ENCODE measurements around the gene THSD8. TPM values are rescaled to one million over a fixed set of nuclear protein-coding genes. Genes with fewer than 3 reads are reported as not detected.
A peak's percentile ranks its signal among the peaks of the same experiment; 100 is the strongest.

Gene THSD8
- total RNA-seq, 4 donors from 2014 or later: 4.8 TPM; not detected in 3

DNA sequence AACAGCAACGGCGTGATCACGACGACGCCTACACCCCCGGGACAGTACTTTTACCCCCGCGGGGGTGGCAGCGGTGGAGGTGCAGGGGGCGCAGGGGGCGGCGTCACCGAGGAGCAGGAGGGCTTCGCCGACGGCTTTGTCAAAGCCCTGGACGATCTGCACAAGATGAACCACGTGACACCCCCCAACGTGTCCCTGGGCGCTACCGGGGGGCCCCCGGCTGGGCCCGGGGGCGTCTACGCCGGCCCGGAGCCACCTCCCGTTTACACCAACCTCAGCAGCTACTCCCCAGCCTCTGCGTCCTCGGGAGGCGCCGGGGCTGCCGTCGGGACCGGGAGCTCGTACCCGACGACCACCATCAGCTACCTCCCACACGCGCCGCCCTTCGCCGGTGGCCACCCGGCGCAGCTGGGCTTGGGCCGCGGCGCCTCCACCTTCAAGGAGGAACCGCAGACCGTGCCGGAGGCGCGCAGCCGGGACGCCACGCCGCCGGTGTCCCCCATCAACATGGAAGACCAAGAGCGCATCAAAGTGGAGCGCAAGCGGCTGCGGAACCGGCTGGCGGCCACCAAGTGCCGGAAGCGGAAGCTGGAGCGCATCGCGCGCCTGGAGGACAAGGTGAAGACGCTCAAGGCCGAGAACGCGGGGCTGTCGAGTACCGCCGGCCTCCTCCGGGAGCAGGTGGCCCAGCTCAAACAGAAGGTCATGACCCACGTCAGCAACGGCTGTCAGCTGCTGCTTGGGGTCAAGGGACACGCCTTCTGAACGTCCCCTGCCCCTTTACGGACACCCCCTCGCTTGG lies 9.6 kb upstream of the THSD8 start:
- peaks cover 0 to 58% (median 36%) of the 10 kb centered on the region in 4 donors for H3K4me1 ChIP-seq
- no peak for DNase-seq (ENCODE audit: low spot score in 2 of 2)
- H3K9me3 ChIP-seq: no peaks in the 10 kb centered on the region
- WGBS, 2 donors: 1% methylated on average over 30 to 70 of the region's 84 CpGs
- H3K27ac ChIP-seq: peak overlapping the region; percentile 99 to 100 (median 99)
- H3K36me3 ChIP-seq: peaks cover 0 to 4% (median 0%) of the 10 kb centered on the region in 3 donors
- TF ChIP-seq POLR2A (IDR thresholded peaks at IDR 0.05): peak in 1 of 2 donors; percentile 56
- TF ChIP-seq EP300 (IDR thresholded peaks at IDR 0.05): peak in 1 of 2 donors; percentile 82
- TF ChIP-seq, protein P1, sequence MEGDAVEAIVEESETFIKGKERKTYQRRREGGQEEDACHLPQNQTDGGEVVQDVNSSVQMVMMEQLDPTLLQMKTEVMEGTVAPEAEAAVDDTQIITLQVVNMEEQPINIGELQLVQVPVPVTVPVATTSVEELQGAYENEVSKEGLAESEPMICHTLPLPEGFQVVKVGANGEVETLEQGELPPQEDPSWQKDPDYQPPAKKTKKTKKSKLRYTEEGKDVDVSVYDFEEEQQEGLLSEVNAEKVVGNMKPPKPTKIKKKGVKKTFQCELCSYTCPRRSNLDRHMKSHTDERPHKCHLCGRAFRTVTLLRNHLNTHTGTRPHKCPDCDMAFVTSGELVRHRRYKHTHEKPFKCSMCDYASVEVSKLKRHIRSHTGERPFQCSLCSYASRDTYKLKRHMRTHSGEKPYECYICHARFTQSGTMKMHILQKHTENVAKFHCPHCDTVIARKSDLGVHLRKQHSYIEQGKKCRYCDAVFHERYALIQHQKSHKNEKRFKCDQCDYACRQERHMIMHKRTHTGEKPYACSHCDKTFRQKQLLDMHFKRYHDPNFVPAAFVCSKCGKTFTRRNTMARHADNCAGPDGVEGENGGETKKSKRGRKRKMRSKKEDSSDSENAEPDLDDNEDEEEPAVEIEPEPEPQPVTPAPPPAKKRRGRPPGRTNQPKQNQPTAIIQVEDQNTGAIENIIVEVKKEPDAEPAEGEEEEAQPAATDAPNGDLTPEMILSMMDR (IDR thresholded peaks at IDR 0.05): no peak
- peak overlapping the region; percentile 61 to 98 (median 79) for H3K4me3 ChIP-seq
- no peaks in the 10 kb centered on the region for H3K27me3 ChIP-seq

DNA sequence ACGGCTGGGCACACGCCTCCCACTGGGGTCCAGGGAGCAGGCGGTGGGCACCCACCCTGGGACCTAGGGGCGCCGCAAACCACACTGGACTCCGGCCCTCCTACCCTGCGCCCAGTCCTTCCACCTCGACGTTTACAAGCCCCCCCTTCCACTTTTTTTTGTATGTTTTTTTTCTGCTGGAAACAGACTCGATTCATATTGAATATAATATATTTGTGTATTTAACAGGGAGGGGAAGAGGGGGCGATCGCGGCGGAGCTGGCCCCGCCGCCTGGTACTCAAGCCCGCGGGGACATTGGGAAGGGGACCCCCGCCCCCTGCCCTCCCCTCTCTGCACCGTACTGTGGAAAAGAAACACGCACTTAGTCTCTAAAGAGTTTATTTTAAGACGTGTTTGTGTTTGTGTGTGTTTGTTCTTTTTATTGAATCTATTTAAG lies 9.0 kb upstream of the THSD8 start:
- no peaks in the 10 kb centered on the region for H3K27me3 ChIP-seq
- H3K9me3 ChIP-seq: no peaks in the 10 kb centered on the region
- TF ChIP-seq EP300 (IDR thresholded peaks at IDR 0.05): no peak
- TF ChIP-seq, protein P1 (IDR thresholded peaks at IDR 0.05): no peak
- no peak for TF ChIP-seq POLR2A (IDR thresholded peaks at IDR 0.05)
- peaks cover 0 to 5% (median 0%) of the 10 kb centered on the region in 3 donors for H3K36me3 ChIP-seq
- peaks cover 0 to 52% (median 29%) of the 10 kb centered on the region in 4 donors for H3K4me1 ChIP-seq
- 0% methylated on average over 22 of the region's 22 CpGs for WGBS, 2 donors
- H3K4me3 ChIP-seq: peak overlapping the region; percentile 61 to 98 (median 79)
- DNase-seq (ENCODE audit: low spot score in 2 of 2): no peak
- peak overlapping the region; percentile 99 to 100 (median 99) for H3K27ac ChIP-seq

DNA sequence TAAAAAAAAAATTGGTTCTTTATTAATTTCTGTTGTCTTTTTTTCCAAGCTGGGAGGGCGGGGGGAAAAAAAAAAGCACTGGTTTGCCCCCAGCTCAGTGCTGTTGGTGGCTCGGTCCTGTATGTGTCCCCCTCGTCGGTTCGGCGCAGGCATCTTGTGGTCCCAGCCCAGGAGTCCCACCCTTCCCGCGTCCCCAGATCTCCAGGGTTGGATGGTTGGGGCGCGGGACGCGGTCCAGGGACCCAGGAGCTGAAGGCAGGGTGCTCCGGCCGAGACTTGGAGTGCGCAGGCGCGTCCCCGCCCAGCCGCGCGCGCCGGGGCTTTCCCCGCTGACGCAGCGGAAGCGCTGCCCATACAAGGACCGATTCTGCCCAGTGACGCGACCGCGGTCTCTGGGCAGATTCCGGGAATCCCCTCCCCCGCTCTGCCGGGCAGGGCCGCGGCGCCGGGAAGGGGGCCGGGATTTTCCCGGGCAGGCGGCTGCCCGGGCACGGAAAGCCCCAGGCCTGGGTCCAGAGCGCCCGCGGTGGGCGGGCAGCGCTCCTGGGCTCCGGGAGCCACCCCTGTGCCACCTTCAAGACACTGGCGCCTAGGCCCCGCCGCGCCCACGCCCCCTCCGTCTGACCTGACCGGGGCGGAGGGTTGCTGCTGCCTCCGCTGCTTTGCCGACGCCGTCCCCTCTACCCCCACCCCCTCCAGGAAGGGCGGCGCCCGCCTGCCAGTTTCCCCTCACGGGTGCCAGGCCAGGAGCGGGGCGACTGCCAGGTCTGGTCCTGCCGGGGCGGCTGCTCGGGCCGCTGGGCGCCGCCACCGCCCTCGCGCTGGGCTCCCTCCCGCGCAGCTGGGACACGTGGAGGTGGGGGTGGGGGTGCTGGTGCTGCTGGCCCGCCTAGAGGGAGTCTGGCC lies 8.3 kb upstream of the THSD8 start:
- Histone ChIP-seq H3K27me3 (no peaks in the 10 kb centered on the region), H3K36me3 (peaks cover 0 to 12% (median 0%) of the 10 kb centered on the region in 3 donors), H3K4me3 (peak overlapping the region; percentile 61 to 98 (median 79)), H3K4me1 (peaks cover 0 to 45% (median 23%) of the 10 kb centered on the region in 4 donors), H3K9me3 (no peaks in the 10 kb centered on the region), H3K27ac (peak overlapping the region; percentile 99 to 100 (median 99))
- WGBS, 2 donors: 0 to 1% methylated on average over 19 of the region's 81 CpGs
- DNase-seq (ENCODE audit: low spot score in 2 of 2): peak; percentile 88 to 90
- peak; percentile 97 to 99 for TF ChIP-seq EP300 (IDR thresholded peaks at IDR 0.05)
- TF ChIP-seq, protein P1 (IDR thresholded peaks at IDR 0.05): peak in 1 of 5 experiments; percentile 33
- peak; percentile 64 to 86 for TF ChIP-seq POLR2A (IDR thresholded peaks at IDR 0.05)

DNA sequence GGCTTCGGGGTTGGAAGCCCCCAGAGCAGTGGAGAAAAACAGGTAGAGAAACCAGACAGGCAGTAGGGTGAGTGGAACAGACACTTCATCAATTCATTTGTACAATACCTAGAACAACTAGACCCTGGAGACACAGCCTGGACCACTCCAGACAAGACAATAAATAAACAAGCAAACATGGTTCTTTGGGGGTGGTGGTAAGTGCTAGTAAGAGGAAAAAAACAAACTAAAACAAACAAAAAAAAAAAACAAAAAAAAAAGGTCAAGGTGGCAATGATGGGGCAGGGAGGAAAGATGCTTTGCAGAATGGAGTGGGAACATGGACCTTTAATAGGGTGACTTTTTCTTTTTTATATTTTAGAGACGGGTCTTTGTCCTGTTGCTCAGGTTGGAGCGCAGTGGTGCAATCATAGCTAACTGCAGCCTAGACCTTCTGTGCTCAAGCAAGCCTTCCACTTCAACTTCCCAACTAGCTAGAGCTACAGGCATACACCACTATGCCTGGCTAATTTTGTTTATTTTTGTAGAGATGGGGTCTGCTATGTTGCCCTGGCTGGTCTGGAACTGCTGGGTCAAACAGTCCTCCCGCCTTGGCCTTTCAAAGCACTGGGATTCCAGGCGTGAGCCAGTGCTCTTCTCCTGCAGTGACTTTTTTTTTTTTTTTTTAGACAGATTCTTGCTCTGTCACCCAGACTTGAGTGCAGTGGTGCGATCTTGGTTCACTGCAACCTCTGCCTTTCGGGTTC lies 7.5 kb upstream of the THSD8 start:
- TF ChIP-seq EP300 (IDR thresholded peaks at IDR 0.05) (peak in 1 of 2 donors; percentile 25), POLR2A (IDR thresholded peaks at IDR 0.05) (no peak)
- no peak for DNase-seq (ENCODE audit: low spot score in 2 of 2)
- 69 to 74% methylated on average over 7 of the region's 7 CpGs for WGBS, 2 donors
- Histone ChIP-seq H3K36me3 (peaks cover 0 to 20% (median 0%) of the 10 kb centered on the region in 3 donors), H3K4me3 (peak overlapping the region in 3 of 4 donors; percentile 61 to 98 (median 81)), H3K27me3 (no peaks in the 10 kb centered on the region), H3K4me1 (peaks cover 0 to 37% (median 18%) of the 10 kb centered on the region in 4 donors), H3K27ac (peak overlapping the region; percentile 99 to 100 (median 99)), H3K9me3 (no peaks in the 10 kb centered on the region)

DNA sequence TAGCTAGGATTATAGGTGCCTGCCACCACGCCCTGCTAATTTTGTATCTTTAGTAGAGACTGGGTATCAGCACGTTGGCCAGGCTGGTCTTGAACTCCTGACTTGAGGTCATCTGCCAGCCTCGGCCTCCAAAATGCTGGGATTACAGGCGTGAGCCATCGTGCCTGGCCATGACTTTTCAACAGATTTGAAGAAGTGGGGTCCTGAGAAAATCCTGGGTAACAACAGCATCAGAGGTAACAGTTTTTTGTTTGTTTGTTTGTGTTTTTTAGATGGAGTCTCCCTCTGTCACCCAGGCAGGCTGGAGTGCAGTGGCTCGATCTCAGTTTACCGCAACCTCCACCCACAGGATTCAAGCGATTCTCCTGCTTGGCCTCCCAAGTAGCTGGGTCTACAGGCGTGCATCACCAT lies 6.9 kb upstream of the THSD8 start:
- H3K9me3 ChIP-seq: no peaks in the 10 kb centered on the region
- peaks cover 0 to 37% (median 17%) of the 10 kb centered on the region in 4 donors for H3K4me1 ChIP-seq
- 92 to 93% methylated on average over 9 of the region's 9 CpGs for WGBS, 2 donors
- no peak overlapping the region for H3K4me3 ChIP-seq
- DNase-seq (ENCODE audit: low spot score in 2 of 2): no peak
- H3K27ac ChIP-seq: peak overlapping the region in 3 of 4 donors; percentile 38 to 100 (median 99)
- no peaks in the 10 kb centered on the region for H3K27me3 ChIP-seq
- TF ChIP-seq, protein P1 (IDR thresholded peaks at IDR 0.05): no peak
- TF ChIP-seq POLR2A (IDR thresholded peaks at IDR 0.05) (no peak), EP300 (IDR thresholded peaks at IDR 0.05) (no peak)
- H3K36me3 ChIP-seq: peaks cover 0 to 26% (median 0%) of the 10 kb centered on the region in 3 donors

Measured in tibial nerve (tissue), 4 donors.